GM23248 (cell line): ENCODE results near the gene COBLL1. TPM values are rescaled to one million over a fixed set of nuclear protein-coding genes. Genes with fewer than 3 reads are reported as not detected.

ENCODE experiments used
- DNase-seq: peaks from one replicate; pipeline ENCODE4 v3.0.0-alpha.2; 2015
- H2AFZ ChIP-seq: fragments of 200-600 bp; sonication (generic); 2 replicates; pipeline ENCODE4 v1.6.1; 2016; ENCODE audit warnings: antibody characterized with exemption
- H3F3A ChIP-seq: fragments of 200-600 bp; sonication (generic); 2 replicates; pipeline ENCODE4 v1.6.1; 2016; ENCODE audit warnings: mild to moderate bottlenecking, antibody characterized with exemption, mixed run types; ENCODE audit not compliant: insufficient read depth
- H3K27ac ChIP-seq: fragments of 200-600 bp; sonication (generic); 2 replicates; pipeline ENCODE4 v1.5.1; 2016; ENCODE audit warnings: mild to moderate bottlenecking
- H3K27me3 ChIP-seq: fragments of 200-600 bp; sonication (generic); replicated peaks from 2 replicates; pipeline ENCODE4 v1.6.1; 2016; ENCODE audit warnings: mild to moderate bottlenecking; ENCODE audit not compliant: insufficient read depth
- H3K36me3 ChIP-seq: fragments of 200-600 bp; sonication (generic); 2 replicates; pipeline ENCODE4 v1.6.1; 2016; ENCODE audit warnings: low read depth, mild to moderate bottlenecking
- H3K4me1 ChIP-seq: fragments of 200-600 bp; sonication (generic); 2 replicates; pipeline ENCODE4 v1.6.1; 2016; ENCODE audit warnings: mild to moderate bottlenecking; ENCODE audit not compliant: insufficient read depth
- H3K4me2 ChIP-seq: fragments of 200-600 bp; sonication (generic); one replicate; pipeline ENCODE4 v1.6.1; 2016; ENCODE audit warnings: mild to moderate bottlenecking; ENCODE audit not compliant: unreplicated experiment
- H3K4me3 ChIP-seq: fragments of 200-600 bp; sonication (generic); 2 replicates; pipeline ENCODE4 v1.5.1; 2016; ENCODE audit warnings: mild to moderate bottlenecking
- H3K79me2 ChIP-seq: fragments of 200-600 bp; sonication (generic); 2 replicates; pipeline ENCODE4 v1.6.1; 2016; ENCODE audit warnings: mild to moderate bottlenecking; ENCODE audit not compliant: insufficient read depth
- H3K9ac ChIP-seq: fragments of 200-600 bp; sonication (generic); 2 replicates; pipeline ENCODE4 v1.6.1; 2016; ENCODE audit warnings: mild to moderate bottlenecking
- H3K9me2 ChIP-seq: fragments of 200-600 bp; sonication (generic); 2 replicates; pipeline ENCODE4 v1.6.1; 2016; ENCODE audit warnings: mixed run types, mild to moderate bottlenecking, moderate library complexity; ENCODE audit not compliant: insufficient read depth
- H3K9me3 ChIP-seq: fragments of 200-600 bp; sonication (generic); one replicate; pipeline ENCODE4 v1.6.1; 2017; ENCODE audit warnings: low read depth
- H4K20me1 ChIP-seq: fragments of 200-600 bp; sonication (generic); 2 replicates; pipeline ENCODE4 v1.6.0; 2016; ENCODE audit not compliant: insufficient read depth
- EZH2 ChIP-seq: fragments of 200-600 bp; sonication (generic); IDR thresholded peaks from 2 replicates; pipeline ENCODE4 v1.6.1; 2018; ENCODE audit warnings: antibody characterized with exemption, mild to moderate bottlenecking; ENCODE audit not compliant: insufficient read depth, poor library complexity, severe bottlenecking
- EZH2phosphoT487 ChIP-seq: fragments of 200-600 bp; sonication (generic); IDR thresholded peaks from 2 replicates; pipeline ENCODE4 v1.6.1; 2018; ENCODE audit warnings: antibody characterized with exemption, moderate library complexity, mild to moderate bottlenecking, low read depth; ENCODE audit not compliant: insufficient read depth
- WGBS, 2 experiments: methylation state at CpG; one replicate each; pipeline ENCODE4 v1.1.6; 2015 to 2017; ENCODE audit warnings: low lambda C conversion rate in 2 of 2, low coverage in 1 of 2; ENCODE audit errors: missing lambda C conversion rate in 2 of 2; 5-methylcytosine and 5-hydroxymethylcytosine counted together
- in situ Hi-C: fragments of 300-500 bp; cut with MboI; formaldehyde crosslinking; loops from 2 replicates; pipeline ENCODE4 v1.15.0; 2020
- polyA plus RNA-seq: library from polyadenylated mRNA; unstranded; fragments of >200 nt; fragmentation: Nextera tagmentation; extraction: Ambion mirVana; gene quantifications from 2 replicates; pipeline ENCODE4 v1.2.1, GENCODE V29; 2016
- total RNA-seq: library from RNA; depleted of rRNA; stranded (reverse); fragments of >200 nt; shearing (Covaris generic); gene quantifications from 2 replicates; pipeline ENCODE4 v1.2.3, GENCODE V29; 2014

The COBLL1 gene
- total and polyA plus RNA-seq, 2 experiments from 2014 or later, result 1.8 to 2.2 TPM

DNA sequence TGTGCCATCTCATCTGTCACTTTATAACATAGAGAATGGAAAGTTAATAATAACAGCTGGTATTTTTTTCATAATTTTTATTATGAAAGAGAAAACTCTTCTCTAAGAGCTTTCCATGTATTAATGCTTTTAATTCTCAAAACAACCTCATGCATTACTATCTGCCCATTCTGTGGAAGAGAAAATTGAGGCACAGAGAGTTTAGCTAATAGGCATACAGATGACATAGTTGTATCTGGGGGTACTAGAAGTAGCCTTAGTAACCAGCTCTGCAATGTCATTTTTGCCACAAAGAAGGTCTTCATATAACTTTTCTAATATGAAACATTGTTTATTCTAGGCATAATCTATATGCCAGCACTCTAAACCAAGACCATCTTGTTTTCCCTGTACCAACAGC, 36.3 kb upstream of the COBLL1 start:
- no peaks in the 10 kb centered on the region for H3K79me2 ChIP-seq
- no peak overlapping the region for H3K4me2 ChIP-seq
- TF ChIP-seq EZH2 (no peak), EZH2phosphoT487 (no peak)
- no peak overlapping the region for H3K4me3 ChIP-seq
- H3K9me2 ChIP-seq, result no peaks in the 10 kb centered on the region
- H3F3A ChIP-seq, result no peaks in the 10 kb centered on the region
- no peak overlapping the region for H3K27ac ChIP-seq
- no peak overlapping the region for H2AFZ ChIP-seq
- no peaks in the 10 kb centered on the region for H3K36me3 ChIP-seq
- DNase-seq, result no peak
- in situ Hi-C loops, result no loop called here
- no peaks in the 10 kb centered on the region for H3K27me3 ChIP-seq
- no peaks in the 10 kb centered on the region for H3K4me1 ChIP-seq
- H4K20me1 ChIP-seq, result no peaks in the 10 kb centered on the region
- H3K9ac ChIP-seq, result no peak overlapping the region
- no peaks in the 10 kb centered on the region for H3K9me3 ChIP-seq

DNA sequence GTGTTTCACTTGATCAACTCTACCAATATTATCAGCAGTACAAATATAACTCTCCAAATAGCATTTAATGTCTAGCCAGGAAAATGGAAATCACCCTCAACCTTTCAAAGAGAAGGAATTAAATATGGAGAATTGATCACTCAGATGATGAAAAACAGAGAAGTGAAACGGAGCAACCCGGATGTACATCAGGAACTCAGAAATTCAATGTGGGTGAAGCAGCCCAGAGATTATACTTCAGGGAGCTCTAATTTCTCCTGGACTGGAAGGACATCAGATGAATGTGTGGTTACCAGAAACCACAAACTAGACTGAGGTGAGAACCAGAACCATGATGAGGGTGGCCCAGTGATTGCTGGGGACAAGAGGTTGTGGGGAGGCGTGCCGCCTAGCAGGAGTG, 35.5 kb upstream of the COBLL1 start:
- H3F3A ChIP-seq, result no peaks in the 10 kb centered on the region
- H3K4me1 ChIP-seq, result no peaks in the 10 kb centered on the region
- no peak for DNase-seq
- H3K4me3 ChIP-seq, result no peak overlapping the region
- no peaks in the 10 kb centered on the region for H3K9me2 ChIP-seq
- H3K79me2 ChIP-seq, result no peaks in the 10 kb centered on the region
- no peak overlapping the region for H3K9ac ChIP-seq
- no peaks in the 10 kb centered on the region for H3K9me3 ChIP-seq
- H2AFZ ChIP-seq, result no peak overlapping the region
- no peaks in the 10 kb centered on the region for H4K20me1 ChIP-seq
- WGBS, 2 experiments, result 87 to 88% methylated on average over 4 of the region's 4 CpGs
- no peaks in the 10 kb centered on the region for H3K27me3 ChIP-seq
- TF ChIP-seq EZH2phosphoT487, result no peak
- no peak for TF ChIP-seq EZH2
- H3K4me2 ChIP-seq, result no peak overlapping the region
- in situ Hi-C loops, result no loop called here
- no peaks in the 10 kb centered on the region for H3K36me3 ChIP-seq
- H3K27ac ChIP-seq, result no peak overlapping the region

DNA sequence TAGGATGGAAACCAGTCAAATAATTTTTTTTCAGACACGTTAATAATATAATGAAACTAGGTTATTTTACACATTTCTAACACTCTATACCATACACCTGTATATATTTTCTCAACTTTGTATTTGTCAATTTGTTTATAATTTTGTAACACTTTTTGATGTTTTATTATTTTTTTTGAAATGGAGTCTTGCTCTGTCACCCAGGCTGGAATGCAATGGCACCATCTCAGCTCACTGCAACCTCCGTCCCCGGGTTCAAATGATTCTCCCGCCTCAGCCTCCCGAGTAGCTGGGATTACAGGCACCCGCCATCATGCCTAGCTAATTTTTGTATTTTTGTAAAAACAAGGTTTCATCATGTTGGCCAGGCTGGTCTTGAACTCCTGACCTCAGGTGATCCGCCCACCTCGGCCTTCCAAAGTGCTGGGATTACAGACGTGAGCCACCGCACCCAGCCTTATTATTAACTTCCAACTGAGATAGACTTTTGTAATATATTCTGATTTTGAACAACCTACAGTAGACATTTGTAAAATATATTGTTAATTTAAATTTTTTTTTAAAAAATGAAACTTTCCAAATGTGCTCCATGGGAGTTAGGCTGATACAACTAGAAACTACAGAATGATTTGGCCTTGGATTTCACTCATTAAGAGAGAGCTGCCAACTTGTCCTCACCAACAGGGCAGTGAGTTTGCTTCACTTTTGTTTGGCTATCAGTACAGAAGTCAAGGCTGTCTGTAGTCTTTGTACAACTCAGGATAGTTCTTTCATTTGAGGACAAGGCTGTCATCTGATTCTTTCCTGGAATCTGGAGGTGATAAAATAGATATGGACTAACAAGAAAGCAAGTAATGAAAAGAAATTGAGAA, 33.9 kb upstream of the COBLL1 start:
- H3K4me2 ChIP-seq, result no peak overlapping the region
- no peaks in the 10 kb centered on the region for H3K9me2 ChIP-seq
- H3K9ac ChIP-seq, result no peak overlapping the region
- 88 to 89% methylated on average over 10 of the region's 10 CpGs for WGBS, 2 experiments
- no peak for DNase-seq
- H4K20me1 ChIP-seq, result no peaks in the 10 kb centered on the region
- H3K36me3 ChIP-seq, result no peaks in the 10 kb centered on the region
- H3K27ac ChIP-seq, result no peak overlapping the region
- H3K4me1 ChIP-seq, result no peaks in the 10 kb centered on the region
- in situ Hi-C loops, result no loop called here
- H3K27me3 ChIP-seq, result no peaks in the 10 kb centered on the region
- no peak overlapping the region for H2AFZ ChIP-seq
- H3F3A ChIP-seq, result no peaks in the 10 kb centered on the region
- H3K4me3 ChIP-seq, result no peak overlapping the region
- no peaks in the 10 kb centered on the region for H3K9me3 ChIP-seq
- TF ChIP-seq EZH2phosphoT487 (no peak), EZH2 (no peak)
- H3K79me2 ChIP-seq, result no peaks in the 10 kb centered on the region

- no peak for DNase-seq
Observed at GRCh38 chr2:164873210-164873908, 31.7 kb upstream of the COBLL1 start.

More at GRCh38 chr2:164873210-164873908, 31.7 kb upstream of the COBLL1 start:
- Histone ChIP-seq H2AFZ (no peak overlapping the region), H3K9me3 (no peaks in the 10 kb centered on the region), H3K9me2 (no peaks in the 10 kb centered on the region), H4K20me1 (no peaks in the 10 kb centered on the region), H3K4me2 (no peak overlapping the region), H3K4me1 (no peaks in the 10 kb centered on the region), H3K27ac (no peak overlapping the region), H3K36me3 (no peaks in the 10 kb centered on the region), H3K4me3 (no peak overlapping the region), H3K9ac (no peak overlapping the region), H3K27me3 (no peaks in the 10 kb centered on the region), H3F3A (no peaks in the 10 kb centered on the region), H3K79me2 (no peaks in the 10 kb centered on the region)
- in situ Hi-C loops, result no loop called here
- TF ChIP-seq EZH2phosphoT487 (no peak), EZH2 (no peak)
- WGBS, 2 experiments, result 73 to 77% methylated on average over 9 of the region's 9 CpGs
